Ascending aorta (tissue), 2 donors: ENCODE results near the gene FEN1. TPM values are rescaled to one million over a fixed set of nuclear protein-coding genes. Genes with fewer than 3 reads are reported as not detected.
A peak's percentile ranks its signal among the peaks of the same experiment; 100 is the strongest.

Source experiments
- DNase-seq, 2 donors: peaks; one replicate each; pipeline ENCODE4 v3.0.0-alpha.2; 2019; ENCODE audit warnings: low spot score in 2 of 2
- H3K27ac ChIP-seq, 2 donors: fragments of 200-600 bp; sonication (generic); one replicate each; pipeline ENCODE4 v1.5.1; 2016 to 2017; ENCODE audit warnings: mild to moderate bottlenecking in 1 of 2
- H3K27me3 ChIP-seq: fragments of 200-600 bp; sonication (generic); one replicate; pipeline ENCODE4 v1.5.1; 2017
- H3K36me3 ChIP-seq, 2 donors: fragments of 200-600 bp; sonication (generic); one replicate each; pipeline ENCODE4 v1.5.1; 2016
- H3K4me1 ChIP-seq, 2 donors: fragments of 200-600 bp; sonication (generic); one replicate each; pipeline ENCODE4 v1.5.1; 2016 to 2017; ENCODE audit warnings: mild to moderate bottlenecking in 1 of 2
- H3K4me3 ChIP-seq, 2 donors: fragments of 200-600 bp; sonication (generic); one replicate each; pipeline ENCODE4 v1.5.1; 2016 to 2017; ENCODE audit warnings: mild to moderate bottlenecking in 1 of 2
- H3K9me3 ChIP-seq, 2 donors: fragments of 200-600 bp; sonication (generic); one replicate each; pipeline ENCODE4 v1.5.1; 2016
- intact Hi-C: fragments of 100-400 bp; cut with DNase I; formaldehyde crosslinking; loops from one replicate; pipeline ENCODE4 v1.15.1; 2023
- total RNA-seq: library from RNA; depleted of rRNA; stranded (reverse); fragments of >200 nt; gene quantifications from one replicate; pipeline ENCODE4 v1.1.0, GENCODE V29; 2016
- TF ChIP-seq, protein P1 (sequence below), 3 experiments: fragments of 200-600 bp in 2 of 3; fragments of 450-650 bp in 1 of 3; sonication (generic) in 2 of 3; IDR thresholded peaks; one replicate each; pipeline ENCODE4 v1.5.1; 2016 to 2019; ENCODE audit warnings: antibody characterized with exemption in 3 of 3, mild to moderate bottlenecking in 1 of 3, moderate library complexity in 1 of 3

Gene FEN1
- total RNA-seq, 1 donor from 2014 or later: 1.5 TPM

- TF ChIP-seq, protein P1, sequence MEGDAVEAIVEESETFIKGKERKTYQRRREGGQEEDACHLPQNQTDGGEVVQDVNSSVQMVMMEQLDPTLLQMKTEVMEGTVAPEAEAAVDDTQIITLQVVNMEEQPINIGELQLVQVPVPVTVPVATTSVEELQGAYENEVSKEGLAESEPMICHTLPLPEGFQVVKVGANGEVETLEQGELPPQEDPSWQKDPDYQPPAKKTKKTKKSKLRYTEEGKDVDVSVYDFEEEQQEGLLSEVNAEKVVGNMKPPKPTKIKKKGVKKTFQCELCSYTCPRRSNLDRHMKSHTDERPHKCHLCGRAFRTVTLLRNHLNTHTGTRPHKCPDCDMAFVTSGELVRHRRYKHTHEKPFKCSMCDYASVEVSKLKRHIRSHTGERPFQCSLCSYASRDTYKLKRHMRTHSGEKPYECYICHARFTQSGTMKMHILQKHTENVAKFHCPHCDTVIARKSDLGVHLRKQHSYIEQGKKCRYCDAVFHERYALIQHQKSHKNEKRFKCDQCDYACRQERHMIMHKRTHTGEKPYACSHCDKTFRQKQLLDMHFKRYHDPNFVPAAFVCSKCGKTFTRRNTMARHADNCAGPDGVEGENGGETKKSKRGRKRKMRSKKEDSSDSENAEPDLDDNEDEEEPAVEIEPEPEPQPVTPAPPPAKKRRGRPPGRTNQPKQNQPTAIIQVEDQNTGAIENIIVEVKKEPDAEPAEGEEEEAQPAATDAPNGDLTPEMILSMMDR (IDR thresholded peaks at IDR 0.05): no peak
- peak in 1 of 2 donors; percentile 83 for DNase-seq
- Histone ChIP-seq H3K4me1 (peaks cover 0 to 9% of the 10 kb centered on the region in 2 donors), H3K27ac (peak overlapping the region; percentile 99), H3K9me3 (no peaks in the 10 kb centered on the region), H3K27me3 (no peaks in the 10 kb centered on the region), H3K4me3 (peak overlapping the region; percentile 85 to 86), H3K36me3 (peaks cover 28 to 39% of the 10 kb centered on the region in 2 donors)
- intact Hi-C loops: no loop called here
Observed at GRCh38 chr11:61814247-61814957, 21.7 kb downstream of the FEN1 start.

GRCh38 chr11:61814958-61815789 is 22.5 kb downstream of the FEN1 start:
- intact Hi-C loops: loop anchor here (1.0 to 5.0 kb wide), 4 partner anchors 23 to 290 kb away; partner anchors contain the start of genes FEN1 and TMEM258
- H3K36me3 ChIP-seq: peaks cover 20 to 31% of the 10 kb centered on the region in 2 donors
- peaks cover 0 to 9% of the 10 kb centered on the region in 2 donors for H3K4me1 ChIP-seq
- H3K4me3 ChIP-seq: peak overlapping the region; percentile 85 to 86
- peak; percentile 90 to 98 for DNase-seq
- TF ChIP-seq, protein P1 (IDR thresholded peaks at IDR 0.05): no peak
- H3K9me3 ChIP-seq: no peaks in the 10 kb centered on the region
- no peaks in the 10 kb centered on the region for H3K27me3 ChIP-seq
- H3K27ac ChIP-seq: peak overlapping the region; percentile 99

DNA sequence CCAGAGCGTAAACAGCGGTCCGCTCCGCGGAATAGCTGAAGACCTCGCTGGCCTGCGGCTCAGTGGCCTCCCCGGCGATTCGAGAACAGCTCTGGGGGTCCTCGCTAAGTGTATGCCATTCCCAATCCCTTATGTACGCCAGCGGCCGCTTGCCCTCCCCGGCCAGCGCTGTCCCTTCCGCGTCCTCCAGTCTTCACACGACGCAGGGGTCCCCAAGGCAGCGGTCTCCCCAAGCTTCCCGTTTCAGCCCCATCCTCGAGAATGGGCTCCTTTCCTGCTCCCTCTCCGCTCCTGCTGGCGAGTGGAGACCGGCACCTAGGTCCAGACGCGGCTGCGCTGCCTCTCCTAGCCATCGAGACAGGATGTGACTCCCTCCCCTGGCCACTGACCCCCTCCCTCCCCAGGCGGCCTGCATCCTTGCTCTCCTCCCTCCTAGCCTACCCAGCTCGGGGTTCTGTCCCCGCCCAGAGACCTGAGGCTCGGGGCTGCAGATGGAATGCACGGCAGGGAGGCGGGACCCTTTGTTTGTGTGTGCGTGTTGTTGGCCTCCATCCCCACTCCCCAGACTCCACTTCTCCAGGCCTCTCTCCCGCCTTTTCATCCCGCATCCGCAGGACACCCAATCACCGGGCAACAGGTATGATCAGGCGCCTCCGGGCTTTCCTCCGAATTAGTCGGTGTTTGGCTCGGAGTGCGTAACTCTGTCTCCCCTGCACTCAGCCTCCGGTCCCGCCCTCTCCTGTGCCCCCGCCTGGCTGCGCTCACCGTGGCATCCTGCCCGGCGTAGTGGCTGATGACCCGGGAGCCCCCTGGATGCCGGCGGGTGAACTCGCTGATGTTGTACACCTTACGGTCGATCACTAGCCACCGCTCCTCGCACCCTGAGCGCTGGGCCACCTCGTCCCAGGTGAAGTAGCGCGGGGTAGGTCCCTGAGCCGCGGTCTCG is 23.4 kb downstream of the FEN1 start:
- TF ChIP-seq, protein P1 (IDR thresholded peaks at IDR 0.05): peak in 1 of 3 experiments; percentile 8
- Histone ChIP-seq H3K36me3 (peaks cover 11 to 23% of the 10 kb centered on the region in 2 donors), H3K9me3 (no peaks in the 10 kb centered on the region), H3K4me1 (peaks cover 0 to 9% of the 10 kb centered on the region in 2 donors), H3K4me3 (peak overlapping the region; percentile 85 to 86), H3K27ac (peak overlapping the region; percentile 99), H3K27me3 (no peaks in the 10 kb centered on the region)
- intact Hi-C loops: loop anchor here (1.0 to 5.0 kb wide), 4 partner anchors 24 to 289 kb away; partner anchors contain the start of genes FEN1 and TMEM258
- peak; percentile 50 to 88 for DNase-seq

DNA sequence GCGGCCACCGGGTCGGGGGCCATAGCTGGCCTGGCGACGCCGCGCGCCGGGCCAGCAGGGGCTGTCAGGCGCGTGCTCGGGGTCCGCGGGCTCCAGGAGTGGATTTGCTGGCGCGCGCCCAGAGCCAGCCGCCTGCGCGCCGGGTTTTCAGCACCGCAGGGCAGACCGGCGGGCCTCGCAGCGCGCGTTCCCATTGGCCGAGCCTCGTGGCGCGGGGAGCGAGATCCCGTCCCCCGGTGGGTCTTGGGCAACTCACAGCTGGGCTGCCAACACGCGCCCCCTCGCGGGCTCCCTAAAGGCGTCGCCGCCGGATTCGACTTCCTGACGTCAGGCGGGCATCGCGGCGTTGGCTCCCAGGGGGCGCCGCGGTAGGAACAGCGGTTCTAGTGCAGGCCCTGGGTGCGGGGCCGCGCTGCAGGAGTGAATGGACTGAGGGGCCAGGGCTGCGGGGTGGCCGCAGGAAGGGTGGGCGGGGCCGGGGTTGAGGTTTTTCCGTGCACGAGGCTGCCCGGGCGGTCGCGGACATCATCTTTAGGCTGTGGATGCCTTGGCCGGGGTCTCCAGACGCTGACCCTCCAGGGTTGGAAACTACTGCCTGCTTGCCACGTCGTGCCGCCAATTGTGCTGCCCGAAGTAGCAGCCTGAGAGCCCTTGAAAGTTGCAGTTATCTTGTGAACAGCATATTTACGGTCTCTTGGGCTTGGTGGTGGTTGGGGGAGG is 24.2 kb downstream of the FEN1 start, which contains the start of gene FADS1:
Gene FADS1, minus strand, starts transcription at position 268 of the 720 bp plus-strand sequence. Its CDS starts 74 bp downstream, at position 194.
- TF ChIP-seq, protein P1 (IDR thresholded peaks at IDR 0.05): peak; percentile 55 to 74 (median 58)
- intact Hi-C loops: loop anchor here (1.0 to 5.0 kb wide), 2 partner anchors 10 to 155 kb away; no protein-coding TSS in a partner anchor

More for the DNA sequence above, 24.2 kb downstream of the FEN1 start, which contains the start of gene FADS1:
- Histone ChIP-seq H3K27me3 (no peaks in the 10 kb centered on the region), H3K9me3 (no peaks in the 10 kb centered on the region), H3K36me3 (peaks cover 5 to 14% of the 10 kb centered on the region in 2 donors), H3K4me1 (peaks cover 0 to 9% of the 10 kb centered on the region in 2 donors), H3K4me3 (peak within 1 kb of the TSS; percentile 85 to 86), H3K27ac (peak within 1 kb of the TSS; percentile 99)
- DNase-seq: peak; percentile 78 to 98
